Left renal cortex interstitium (tissue), 4 donors: Measurements from ENCODE around the gene PRDM16. TPM values are rescaled to one million over a fixed set of nuclear protein-coding genes. Genes with fewer than 3 reads are reported as not detected.

Source experiments
- DNase-seq, 4 donors: peaks; one replicate each; pipeline ENCODE4 v3.0.0-alpha.2; 2013; ENCODE audit warnings: low read depth in 4 of 4, low spot score in 2 of 4, missing footprints in 1 of 4
- polyA plus RNA-seq, 4 donors: library from polyadenylated mRNA; unstranded; fragments of 120-200 nt; gene quantifications; one replicate each; pipeline ENCODE4 v1.2.1, GENCODE V29; 2013; ENCODE audit not compliant: insufficient read length in 4 of 4

The PRDM16 gene
- polyA plus RNA-seq, 4 donors, result 4.9 to 12.5 (median 7.0) TPM

- no peak for DNase-seq
Observed at GRCh38 chr1:3429766-3430165, 360.8 kb downstream of the PRDM16 start.

DNA sequence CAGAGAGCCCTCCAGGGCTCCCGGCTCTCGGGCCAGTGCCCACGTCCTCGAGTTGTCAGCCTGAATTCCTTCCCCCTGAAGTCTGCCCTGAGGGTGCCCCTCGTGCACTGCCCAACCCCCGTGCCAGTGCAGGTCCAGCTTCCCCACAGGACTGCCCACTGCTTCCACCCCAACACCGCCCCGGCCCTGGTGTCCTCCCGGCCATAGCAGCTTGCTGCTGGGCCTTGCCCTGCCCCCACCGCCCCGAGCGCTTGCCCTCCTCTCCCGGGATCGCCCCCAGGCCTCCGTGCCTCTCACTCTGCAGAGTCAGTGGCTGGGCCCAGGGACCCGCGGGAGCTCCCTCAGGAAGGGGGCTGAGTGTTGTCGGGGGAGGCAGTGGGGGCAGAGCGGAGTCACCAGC lies 361.4 kb downstream of the PRDM16 start:
- DNase-seq, result no peak

DNA sequence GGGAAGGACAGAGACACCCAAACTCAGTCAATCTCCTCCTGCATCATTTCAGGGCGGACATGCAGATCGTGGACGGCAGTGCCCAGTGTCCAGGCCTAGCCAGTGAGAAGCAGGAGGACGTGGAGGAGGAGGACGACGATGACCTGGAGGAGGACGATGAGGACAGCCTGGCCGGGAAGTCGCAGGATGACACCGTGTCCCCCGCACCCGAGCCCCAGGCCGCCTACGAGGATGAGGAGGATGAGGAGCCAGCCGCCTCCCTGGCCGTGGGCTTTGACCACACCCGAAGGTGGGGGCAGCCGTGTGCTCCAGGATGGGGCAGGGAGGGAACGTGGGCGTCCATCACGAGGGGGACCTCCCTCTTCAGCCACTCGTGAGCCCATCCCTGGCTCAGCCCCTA lies 361.8 kb downstream of the PRDM16 start:
- no peak for DNase-seq

- no peak for DNase-seq
Observed at GRCh38 chr1:3431266-3431665, 362.3 kb downstream of the PRDM16 start.

DNA sequence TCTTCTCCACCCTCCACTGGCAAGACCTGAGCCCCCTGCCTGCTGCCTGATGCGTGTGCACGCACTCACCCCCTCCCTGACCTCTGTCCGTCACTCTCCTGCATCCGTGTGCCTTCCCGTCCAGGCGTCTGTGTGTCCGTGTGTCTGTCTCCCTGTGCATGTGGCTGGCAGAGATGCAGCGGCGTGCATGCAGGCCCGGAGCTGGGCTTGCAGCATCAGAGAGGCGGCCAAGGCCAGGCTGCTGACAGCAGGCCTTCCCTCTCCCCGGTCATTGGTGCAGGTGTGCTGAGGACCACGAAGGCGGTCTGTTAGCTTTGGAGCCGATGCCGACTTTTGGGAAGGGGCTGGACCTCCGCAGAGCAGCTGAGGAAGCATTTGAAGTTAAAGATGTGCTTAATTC lies 362.7 kb downstream of the PRDM16 start:
- DNase-seq, result no peak

- no peak for DNase-seq
Observed at GRCh38 chr1:3432306-3432705, 363.3 kb downstream of the PRDM16 start.

GRCh38 chr1:3433076-3433475 lies 364.1 kb downstream of the PRDM16 start:
- no peak for DNase-seq

DNA sequence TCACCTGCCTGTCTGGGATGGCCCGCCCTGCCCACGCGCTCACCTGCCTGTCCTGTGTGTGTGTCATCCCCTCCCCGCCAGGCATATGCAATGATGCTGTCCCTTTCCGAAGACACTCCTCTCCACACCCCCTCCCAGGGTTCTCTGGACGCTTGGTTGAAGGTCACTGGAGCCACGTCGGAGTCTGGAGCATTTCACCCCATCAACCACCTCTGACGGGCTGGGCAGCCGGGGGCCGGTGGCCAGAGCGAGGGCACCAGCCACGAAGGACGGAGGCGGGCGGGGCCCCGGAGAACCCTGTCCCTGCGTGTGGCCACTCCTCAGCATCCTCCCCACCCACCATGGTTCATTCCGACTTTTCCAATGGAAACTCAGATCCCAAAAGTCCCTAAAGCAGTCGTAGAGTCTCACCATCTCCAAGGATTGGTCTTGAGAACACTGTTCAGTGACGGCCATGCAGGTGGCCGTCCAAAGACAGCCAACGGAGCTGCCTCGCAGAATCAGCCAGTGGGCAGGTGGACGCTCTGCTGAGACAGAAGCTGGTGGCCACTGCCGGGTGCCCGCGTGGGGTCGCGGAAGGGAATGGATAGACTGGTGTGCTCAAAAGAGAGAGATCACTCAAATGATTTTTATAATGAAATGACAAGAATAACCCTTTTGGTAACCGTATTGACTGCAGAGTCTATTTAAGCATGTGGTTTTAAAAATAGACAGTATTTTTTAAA lies 364.8 kb downstream of the PRDM16 start:
- no peak for DNase-seq

DNA sequence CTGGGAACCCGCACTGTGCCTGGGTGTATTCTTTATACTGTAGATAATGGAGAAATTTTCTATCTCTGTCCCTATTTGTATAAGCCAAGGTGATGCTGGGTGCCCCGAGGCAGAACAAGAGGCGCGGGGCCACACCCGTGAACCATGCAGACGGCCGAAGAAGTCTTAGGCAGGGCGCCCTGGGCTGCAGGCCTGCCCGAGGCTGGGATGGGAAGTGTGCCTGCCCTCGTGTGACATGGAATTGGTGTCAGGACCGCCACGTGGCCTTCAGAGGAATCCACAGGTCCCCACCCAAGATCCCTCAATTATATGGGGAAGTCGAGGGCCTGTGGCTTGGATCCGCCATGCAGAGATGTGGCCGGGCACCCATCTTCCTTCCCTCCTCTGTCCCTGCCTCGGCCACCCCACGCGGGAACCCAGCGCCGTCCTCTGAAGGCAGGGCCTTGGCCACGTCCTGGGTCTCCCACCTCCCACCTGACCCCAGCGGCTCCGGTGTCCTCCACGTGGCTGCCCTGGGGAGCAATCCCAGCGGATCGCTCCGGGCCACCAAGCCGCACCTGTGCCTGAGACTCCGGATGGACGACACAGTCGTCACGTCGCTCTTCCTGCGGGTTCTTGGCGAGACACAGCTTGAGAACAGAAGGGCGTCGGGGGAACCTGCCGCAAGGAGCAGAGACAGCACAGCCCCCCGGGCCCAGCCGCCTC lies 365.6 kb downstream of the PRDM16 start:
- DNase-seq, result no peak

GRCh38 chr1:3435666-3436065 lies 366.7 kb downstream of the PRDM16 start:
- no peak for DNase-seq

DNA sequence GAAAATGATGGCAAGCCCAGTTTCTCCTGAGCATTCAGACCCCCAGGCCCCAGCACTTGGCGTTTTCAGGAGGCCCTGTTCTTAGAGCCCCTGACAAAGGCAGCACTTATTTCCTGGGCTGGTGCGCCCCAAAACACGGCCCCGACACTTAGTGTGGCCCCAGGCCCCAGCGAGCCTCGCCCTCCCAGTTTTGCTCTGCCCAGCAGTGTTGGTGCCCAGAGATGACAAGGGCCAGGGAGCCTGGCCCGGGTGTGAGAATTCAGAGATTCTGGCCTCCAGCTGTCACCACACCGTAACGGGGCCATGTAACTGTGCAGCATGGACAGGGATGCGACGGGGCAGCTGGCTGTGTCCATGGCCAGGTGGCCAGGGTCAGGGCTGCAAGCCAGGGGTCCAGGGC lies 367.4 kb downstream of the PRDM16 start:
- no peak for DNase-seq

DNA sequence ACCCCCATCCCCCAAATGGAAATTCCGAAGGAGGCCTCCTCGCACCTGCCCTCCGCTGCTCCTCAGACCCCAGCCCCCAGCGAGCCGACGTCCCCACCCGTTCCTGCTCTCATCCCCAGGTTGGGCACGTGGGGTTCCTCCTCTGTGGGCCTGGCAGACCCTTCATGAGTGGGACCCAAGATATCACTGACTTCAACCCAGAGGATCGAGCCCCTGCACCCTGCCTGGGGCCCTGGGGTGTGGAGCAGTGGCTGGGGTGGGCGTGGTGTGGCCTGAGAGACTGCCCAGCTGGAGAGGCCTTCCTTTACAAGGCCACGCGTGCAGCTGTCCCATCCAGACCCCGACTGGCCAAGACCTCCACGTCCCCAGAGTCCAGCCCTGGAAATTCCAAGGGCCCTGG lies 367.9 kb downstream of the PRDM16 start:
- no peak for DNase-seq

DNA sequence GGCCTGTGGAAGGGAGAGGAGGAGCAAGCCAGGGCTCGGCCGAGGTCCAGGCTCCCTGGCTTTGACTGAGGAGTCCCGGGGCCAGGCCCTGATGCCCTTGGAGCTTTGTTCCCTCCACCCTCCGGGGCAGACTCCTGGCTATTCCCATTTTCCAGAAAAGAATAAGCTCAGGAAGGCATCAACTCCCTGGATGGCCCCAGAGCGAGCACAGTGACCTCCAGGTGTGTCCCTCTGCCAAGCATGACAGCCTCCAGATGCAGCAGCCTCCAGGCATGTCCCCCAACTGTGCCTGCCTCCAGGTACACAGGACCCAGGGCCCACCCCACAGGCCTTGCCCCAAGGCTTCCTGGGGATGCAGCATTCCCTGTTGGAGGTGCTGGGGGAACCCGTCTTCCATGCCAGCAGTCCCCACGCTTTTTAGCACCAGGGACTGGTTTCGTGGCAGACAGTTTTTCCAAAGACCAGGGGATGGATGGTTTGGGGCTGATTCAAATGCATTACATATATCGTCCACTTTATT lies 369.7 kb downstream of the PRDM16 start:
- no peak for DNase-seq

DNA sequence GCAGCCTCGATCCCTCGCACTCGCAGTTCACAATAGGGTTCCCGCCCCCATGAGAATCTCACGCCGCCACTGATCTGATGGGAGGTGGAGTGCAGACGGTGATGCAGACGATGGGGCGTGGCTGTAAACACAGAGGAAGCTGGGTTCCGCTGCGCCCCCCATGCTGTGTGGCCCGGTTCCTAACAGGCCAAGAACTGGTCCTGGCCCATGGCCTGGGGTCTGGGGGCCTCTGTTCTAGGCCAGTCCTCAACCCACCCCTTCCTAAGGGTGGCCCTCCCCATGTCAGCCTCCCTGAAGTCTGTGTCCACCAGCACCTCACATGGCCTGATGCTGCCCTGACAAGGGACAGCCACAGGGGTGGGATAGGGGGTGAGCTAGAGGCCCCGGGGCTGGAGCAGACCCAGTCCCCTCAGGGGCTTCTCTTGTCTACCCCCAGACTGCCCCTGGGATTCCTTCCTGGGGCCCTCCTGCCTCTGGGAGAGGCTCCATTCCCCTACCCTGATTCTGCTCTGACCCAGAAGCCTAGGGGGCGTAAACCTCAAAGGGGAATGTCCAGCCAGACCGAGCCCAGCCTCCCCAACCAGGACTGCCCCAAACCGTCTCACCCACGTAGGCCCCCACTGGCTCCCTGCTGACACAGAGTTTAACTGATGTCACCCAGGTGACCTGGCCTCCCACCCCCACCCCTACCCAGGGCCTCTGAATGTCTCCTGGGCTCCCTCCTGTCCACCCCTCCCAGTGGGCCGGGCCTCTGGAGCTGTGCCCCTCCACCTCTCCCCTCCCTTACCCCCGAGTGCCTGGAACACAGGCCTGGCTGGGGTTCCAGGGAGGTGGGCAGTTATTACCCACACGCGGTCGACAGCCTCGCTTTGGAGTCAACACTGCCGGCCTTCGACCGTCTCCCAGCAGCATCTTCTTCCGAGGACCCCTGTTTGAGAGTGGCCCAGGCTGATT lies 370.6 kb downstream of the PRDM16 start:
- DNase-seq, result no peak

GRCh38 chr1:3440300-3440681 lies 371.3 kb downstream of the PRDM16 start:
- no peak for DNase-seq

DNA sequence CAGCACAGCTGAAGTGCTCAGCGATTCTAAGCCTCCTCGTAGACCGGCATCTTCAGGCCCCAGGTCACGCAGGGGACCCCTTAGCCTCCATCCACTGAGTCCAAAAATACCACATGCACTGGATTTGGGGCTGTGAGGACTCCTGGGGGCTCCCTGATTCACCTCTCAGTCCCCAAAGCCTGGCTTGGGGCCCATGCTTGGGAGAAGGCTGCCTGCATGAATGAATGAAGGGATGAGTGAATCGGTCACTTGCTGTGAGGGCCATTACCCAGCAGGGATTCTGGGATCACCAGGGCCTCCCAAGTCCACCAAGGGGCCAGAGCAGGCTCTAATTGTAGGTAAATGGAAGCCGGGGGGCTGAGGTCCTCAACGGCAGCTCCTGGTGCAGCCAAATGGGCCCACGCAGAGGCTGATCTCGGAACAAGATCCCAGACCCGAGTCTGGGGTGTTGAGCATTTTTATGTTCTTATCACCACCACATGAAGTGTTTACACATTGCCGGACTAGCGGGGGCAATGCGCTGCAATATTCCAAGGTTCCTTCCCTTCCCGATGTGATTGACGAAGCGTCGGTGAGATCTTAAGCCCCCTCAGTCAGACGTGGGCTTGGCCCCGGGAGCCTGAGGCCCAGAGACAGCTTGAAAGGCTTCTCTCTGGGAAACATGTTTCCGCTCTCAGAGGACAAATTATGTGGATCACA lies 371.9 kb downstream of the PRDM16 start:
- no peak for DNase-seq

DNA sequence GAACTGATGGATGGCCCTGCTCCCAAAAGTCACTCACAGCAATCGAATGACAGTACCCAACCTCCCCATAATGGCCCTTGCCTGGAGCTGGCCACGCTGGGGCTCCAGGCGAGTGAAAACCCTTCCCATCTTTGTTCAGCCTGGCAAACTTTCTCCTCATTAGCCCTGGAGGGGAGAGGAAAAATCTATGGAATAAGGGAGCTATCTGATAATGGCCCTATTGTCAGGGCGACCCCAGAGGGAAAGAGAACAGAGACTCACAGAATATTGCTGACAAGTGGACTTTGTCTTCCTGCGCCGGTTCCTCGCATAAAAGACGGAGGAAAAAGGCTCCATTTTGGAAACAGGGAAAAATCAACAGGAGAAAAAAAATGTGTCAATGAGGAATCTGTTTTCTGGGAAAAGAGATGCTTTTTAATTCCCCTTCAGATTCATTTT lies 372.4 kb downstream of the PRDM16 start:
- DNase-seq, result no peak

DNA sequence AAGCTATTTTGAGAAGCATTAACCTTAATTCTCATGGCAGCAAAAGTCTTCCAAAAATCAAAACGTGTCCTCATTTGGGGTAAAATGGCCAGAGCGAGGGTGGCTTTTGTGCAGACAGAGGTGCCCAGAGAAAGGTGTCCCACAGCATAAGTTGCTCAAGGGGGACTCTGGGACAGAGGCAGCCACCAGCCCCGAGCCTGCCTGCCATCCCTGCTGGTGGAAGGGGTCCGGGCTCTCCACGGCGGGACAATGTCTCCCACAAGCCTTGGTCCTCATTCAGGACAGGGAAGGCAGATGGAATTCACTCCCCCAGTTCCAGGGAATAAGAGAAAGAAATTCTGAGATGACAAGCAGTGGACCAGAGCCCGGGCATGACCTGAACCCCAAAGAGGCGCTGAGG lies 372.9 kb downstream of the PRDM16 start:
- no peak for DNase-seq

DNA sequence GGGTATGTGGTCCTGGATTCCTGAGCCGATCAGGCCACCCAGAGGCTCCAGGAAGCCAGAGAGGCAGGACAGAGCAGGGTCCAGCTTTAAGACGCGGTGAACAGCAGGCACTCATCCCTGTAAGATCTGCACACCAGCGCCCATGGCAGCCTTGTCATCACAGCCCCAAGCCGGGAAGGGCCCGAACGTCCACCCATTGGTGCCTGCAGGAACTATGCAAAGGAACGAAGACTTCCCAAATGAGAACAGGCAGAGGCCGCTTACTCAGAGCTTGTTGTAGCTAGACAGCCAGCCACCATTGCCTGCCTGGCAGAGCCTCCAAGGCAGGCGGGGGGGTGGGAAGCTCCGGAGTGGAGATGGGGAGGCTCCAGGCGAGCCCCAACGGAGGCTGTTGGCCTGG lies 373.3 kb downstream of the PRDM16 start:
- no peak for DNase-seq

GRCh38 chr1:3442901-3443300 lies 373.9 kb downstream of the PRDM16 start:
- DNase-seq, result no peak
